NT2/D1 (cell line): Measurements from ENCODE around the gene EPHA8.

Experiments used
- SUZ12 ChIP-seq: IDR thresholded peaks from 2 replicates; pipeline ENCODE4 v1.6.1; 2011; ENCODE audit not compliant: insufficient read length, insufficient read depth; ENCODE audit errors: extremely low read depth
- YY1 ChIP-seq: IDR thresholded peaks from 2 replicates; pipeline ENCODE4 v1.6.1; 2011; ENCODE audit not compliant: insufficient read length, insufficient read depth
- ZNF274 ChIP-seq: IDR thresholded peaks from 2 replicates; pipeline ENCODE4 v1.6.1; 2011; ENCODE audit warnings: mild to moderate bottlenecking, low read depth, low read length

DNA sequence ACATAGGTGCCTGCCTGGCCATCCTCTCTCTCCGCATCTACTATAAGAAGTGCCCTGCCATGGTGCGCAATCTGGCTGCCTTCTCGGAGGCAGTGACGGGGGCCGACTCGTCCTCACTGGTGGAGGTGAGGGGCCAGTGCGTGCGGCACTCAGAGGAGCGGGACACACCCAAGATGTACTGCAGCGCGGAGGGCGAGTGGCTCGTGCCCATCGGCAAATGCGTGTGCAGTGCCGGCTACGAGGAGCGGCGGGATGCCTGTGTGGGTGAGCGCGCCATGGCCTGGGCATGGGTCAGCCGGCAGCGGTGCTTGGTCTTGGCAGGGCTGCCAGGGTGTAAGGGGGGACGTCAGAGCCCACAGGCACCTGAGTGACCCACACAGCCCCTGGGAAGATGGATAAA is 13.3 kb downstream of the EPHA8 start:
- TF ChIP-seq SUZ12 (no peak), ZNF274 (no peak), YY1 (no peak)
